Astrocyte of the cerebellum (primary cell): Measurements from ENCODE around the gene MARCKS.

Experiments used
- DNase-seq: peaks from one replicate; pipeline ENCODE4 v3.0.0-alpha.2; 2011; ENCODE audit warnings: low read depth
- H3K4me3 ChIP-seq: 2 replicates; pipeline ENCODE4 v1.5.1; 2011; ENCODE audit warnings: mild to moderate bottlenecking, low read depth, low read length, moderate library complexity
- CTCF ChIP-seq: IDR thresholded peaks from 2 replicates; pipeline ENCODE4 v1.5.1; 2012; ENCODE audit warnings: low read length, low read depth, moderate library complexity, mild to moderate bottlenecking; ENCODE audit errors: missing control alignments
- in situ Hi-C: cut with HindIII; loops from 2 replicates; pipeline ENCODE4 v1.10.0; 2017; ENCODE audit warnings: low sequenced_read_pairs

Gene MARCKS

GRCh38 chr6:113888956-113889630 is 31.9 kb downstream of the MARCKS start:
- in situ Hi-C loops = loop anchor here (25.0 kb wide), 1 partner anchor 1102 kb away; no protein-coding TSS in a partner anchor

GRCh38 chr6:113893451-113893850 is 36.3 kb downstream of the MARCKS start:
- in situ Hi-C loops = loop anchor here (25.0 kb wide), 1 partner anchor 1106 kb away; no protein-coding TSS in a partner anchor
- no peak overlapping the region for H3K4me3 ChIP-seq
- no peak for DNase-seq
- TF ChIP-seq CTCF = no peak

More at GRCh38 chr6:113888956-113889630, 31.9 kb downstream of the MARCKS start:
- no peak for TF ChIP-seq CTCF
- no peak overlapping the region for H3K4me3 ChIP-seq
- no peak for DNase-seq

GRCh38 chr6:113893866-113894265 is 36.7 kb downstream of the MARCKS start:
- DNase-seq = no peak

GRCh38 chr6:113894712-113895674 is 37.8 kb downstream of the MARCKS start:
- in situ Hi-C loops = loop anchor here (25.0 kb wide), 1 partner anchor 1108 kb away; no protein-coding TSS in a partner anchor
- no peak for TF ChIP-seq CTCF
- DNase-seq = no peak
- H3K4me3 ChIP-seq = no peak overlapping the region

More at GRCh38 chr6:113893866-113894265, 36.7 kb downstream of the MARCKS start:
- in situ Hi-C loops = loop anchor here (25.0 kb wide), 1 partner anchor 1107 kb away; no protein-coding TSS in a partner anchor
- no peak for TF ChIP-seq CTCF
- H3K4me3 ChIP-seq = no peak overlapping the region

- H3K4me3 ChIP-seq = no peak overlapping the region
- DNase-seq = no peak
- no peak for TF ChIP-seq CTCF
- in situ Hi-C loops = no loop called here
Measured at GRCh38 chr6:113901482-113901881, 44.3 kb downstream of the MARCKS start.

- in situ Hi-C loops = no loop called here
- no peak for TF ChIP-seq CTCF
- H3K4me3 ChIP-seq = no peak overlapping the region
- no peak for DNase-seq
Measured at GRCh38 chr6:113903666-113904330, 46.7 kb downstream of the MARCKS start.
